GM19397 (cell line): ENCODE measurements around the gene MPL.

Experiments used
- ATAC-seq: cut with Tn5 transposase; IDR thresholded peaks from one replicate; pipeline ENCODE4 v1.9.1; 2021; ENCODE audit warnings: mild to moderate bottlenecking, moderate library complexity; ENCODE audit not compliant: unreplicated experiment

MPL gene

DNA sequence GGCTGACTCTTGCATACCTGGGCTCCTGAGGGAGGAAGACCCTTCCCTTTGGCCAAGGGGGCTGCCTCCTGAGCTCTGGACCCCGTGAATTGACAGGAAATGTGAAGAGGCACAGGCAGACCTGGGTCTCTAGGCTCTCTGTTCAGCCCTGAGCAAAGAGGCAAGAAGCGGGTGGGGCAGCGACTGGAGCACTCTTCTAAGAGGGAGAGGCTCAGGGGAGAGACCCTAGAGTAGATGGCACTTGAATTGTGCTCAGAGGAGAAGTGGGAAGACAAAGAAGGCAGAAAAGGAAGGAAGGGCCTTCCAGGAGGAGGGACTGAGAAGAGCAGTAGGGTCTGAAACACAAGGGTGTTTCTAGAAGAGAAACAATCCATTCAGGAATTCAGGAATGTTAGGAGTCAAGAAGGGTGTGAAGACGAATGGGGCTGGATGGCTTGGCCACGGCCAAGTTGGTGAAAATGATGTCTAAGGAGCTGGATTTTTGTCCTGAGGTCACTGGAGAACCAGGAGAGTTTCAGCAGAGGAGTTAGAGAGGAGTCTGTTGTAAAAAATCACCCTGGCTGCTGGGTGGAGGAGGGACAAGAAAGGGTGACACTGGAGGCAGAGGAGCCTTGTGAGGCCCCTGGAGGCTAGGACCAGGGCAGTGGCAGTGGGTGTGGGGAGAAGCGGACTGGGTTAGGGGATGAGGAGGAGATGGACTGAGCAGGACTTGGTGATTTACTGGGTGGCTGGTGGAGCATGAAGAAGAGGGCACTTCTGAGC lies 31.5 kb upstream of the MPL start:
- ATAC-seq, result no peak

GRCh38 chr1:43306688-43307457 lies 30.7 kb upstream of the MPL start:
- no peak for ATAC-seq

DNA sequence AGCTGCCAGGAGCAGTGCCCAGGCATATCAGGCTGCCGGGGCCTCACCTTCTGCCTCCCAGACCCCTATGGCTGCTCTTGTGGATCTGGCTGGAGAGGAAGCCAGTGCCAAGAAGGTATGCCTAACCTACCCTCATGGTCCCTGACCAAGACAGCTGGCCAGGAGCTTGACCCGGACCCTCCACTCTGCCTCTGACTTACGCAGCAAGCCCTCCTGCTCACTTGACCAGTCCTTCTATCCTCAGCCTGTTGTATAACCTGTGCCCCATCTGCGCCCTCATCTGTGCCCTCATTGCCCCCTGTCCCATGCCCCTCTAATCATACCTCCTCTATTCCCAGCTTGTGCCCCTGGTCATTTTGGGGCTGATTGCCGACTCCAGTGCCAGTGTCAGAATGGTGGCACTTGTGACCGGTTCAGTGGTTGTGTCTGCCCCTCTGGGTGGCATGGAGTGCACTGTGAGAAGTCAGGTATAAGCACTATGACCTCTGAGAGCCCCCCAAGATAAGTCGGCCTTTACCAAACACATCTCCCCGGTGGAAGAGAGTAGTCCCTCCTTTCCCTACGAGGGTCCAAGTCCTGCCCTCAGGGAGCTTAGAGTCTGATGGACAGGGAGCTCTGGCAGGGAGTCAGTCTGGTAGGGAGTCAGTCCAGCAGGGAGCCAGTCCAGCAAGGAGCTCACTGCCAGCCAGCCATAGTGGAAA lies 30.0 kb upstream of the MPL start:
- no peak for ATAC-seq

DNA sequence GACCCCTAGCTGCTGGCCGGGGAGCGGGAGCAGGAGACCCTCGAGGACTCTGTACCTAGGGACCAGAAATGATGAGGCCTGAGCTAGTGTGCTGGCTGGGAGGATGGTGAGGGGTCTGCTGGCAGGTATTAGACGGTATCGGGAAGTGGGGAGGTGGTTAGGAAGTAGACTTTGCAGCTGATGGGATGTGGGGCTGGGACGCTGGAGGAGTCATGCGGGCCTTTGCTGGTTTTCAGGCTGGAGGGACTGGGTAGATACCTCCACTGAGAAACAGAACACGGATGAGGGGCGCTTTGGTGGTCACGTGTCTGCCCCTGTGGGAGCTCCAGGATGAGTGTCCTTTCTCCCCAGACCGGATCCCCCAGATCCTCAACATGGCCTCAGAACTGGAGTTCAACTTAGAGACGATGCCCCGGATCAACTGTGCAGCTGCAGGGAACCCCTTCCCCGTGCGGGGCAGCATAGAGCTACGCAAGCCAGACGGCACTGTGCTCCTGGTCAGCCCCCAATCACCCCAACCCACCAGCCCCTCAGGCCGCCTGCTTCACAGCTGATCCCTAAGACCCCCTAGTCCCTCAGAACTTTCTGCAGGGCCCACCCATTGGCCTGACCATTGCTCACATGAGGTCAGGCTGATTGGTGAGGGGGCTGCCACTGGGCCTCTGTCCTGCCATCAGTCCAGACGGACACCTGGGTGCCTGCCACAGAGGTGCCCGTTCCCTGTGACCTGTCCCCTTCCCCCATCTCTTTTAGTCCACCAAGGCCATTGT lies 28.8 kb upstream of the MPL start:
- no peak for ATAC-seq

GRCh38 chr1:43309405-43310025 lies 28.1 kb upstream of the MPL start:
- ATAC-seq, result no peak

DNA sequence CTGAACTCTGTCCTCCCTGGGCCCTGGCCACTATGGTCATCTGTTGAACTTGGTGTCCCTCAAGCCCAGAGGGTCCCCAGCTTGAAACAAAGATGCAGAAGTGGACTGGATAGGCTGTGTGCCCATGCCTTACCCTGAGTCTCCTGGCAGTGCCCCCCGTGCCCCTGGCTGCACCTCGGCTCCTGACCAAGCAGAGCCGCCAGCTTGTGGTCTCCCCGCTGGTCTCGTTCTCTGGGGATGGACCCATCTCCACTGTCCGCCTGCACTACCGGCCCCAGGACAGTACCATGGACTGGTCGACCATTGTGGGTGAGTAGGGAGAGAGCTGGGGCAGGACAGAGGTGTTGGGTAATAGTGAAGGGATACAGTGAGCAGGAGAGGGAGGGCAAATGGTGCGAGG lies 26.1 kb upstream of the MPL start:
- ATAC-seq, result no peak

DNA sequence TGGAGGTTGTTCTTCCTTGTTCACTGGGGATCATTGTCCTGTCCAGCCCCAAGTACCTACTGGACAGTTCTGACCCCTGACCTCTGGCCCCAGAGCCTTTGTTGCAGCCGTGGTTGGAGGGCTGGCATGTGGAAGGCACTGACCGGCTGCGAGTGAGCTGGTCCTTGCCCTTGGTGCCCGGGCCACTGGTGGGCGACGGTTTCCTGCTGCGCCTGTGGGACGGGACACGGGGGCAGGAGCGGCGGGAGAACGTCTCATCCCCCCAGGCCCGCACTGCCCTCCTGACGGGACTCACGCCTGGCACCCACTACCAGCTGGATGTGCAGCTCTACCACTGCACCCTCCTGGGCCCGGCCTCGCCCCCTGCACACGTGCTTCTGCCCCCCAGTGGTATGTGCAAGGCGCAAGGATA lies 25.4 kb upstream of the MPL start:
- ATAC-seq, result no peak

- no peak for ATAC-seq
These were observed 24.7 kb upstream of the MPL start for GRCh38 chr1:43312663-43313515.

GRCh38 chr1:43313771-43314170 lies 23.8 kb upstream of the MPL start:
- ATAC-seq, result no peak

- ATAC-seq, result no peak
These were observed 23.4 kb upstream of the MPL start for GRCh38 chr1:43314233-43314632.

GRCh38 chr1:43315481-43315880 lies 22.1 kb upstream of the MPL start:
- no peak for ATAC-seq

- no peak for ATAC-seq
These were observed 21.5 kb upstream of the MPL start for GRCh38 chr1:43315963-43316737.

DNA sequence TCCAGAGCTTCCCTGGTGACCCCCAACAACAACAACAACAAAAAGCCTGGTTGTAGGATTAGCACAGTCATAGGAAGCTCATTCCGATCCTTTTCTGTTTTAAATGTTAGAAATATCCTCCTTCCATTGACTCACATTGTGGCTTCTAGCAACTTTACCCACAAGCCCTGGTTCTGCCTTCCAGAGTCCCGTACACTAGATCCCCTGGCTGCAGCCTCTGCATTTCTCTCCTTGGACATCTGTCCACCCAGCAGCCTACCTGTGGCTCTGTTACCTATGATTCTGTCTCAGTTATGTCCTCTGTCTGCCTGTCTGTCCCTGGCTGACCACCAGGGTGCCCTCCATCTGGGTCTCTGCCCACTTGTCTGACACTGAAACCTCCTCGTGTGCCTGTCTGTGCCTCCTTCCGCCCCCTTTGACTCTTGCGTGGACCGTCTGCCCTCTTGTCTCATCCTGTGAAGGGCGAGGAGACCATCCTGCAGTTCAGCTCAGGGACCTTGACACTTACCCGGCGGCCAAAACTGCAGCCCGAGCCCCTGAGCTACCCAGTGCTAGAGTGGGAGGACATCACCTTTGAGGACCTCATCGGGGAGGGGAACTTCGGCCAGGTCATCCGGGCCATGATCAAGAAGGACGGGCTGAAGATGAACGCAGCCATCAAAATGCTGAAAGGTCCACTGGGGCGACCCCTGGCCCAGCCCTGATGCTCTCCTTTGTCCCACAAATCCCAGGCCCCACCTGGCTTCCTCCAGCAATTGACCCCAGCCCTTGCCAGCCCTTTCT lies 20.7 kb upstream of the MPL start:
- no peak for ATAC-seq

DNA sequence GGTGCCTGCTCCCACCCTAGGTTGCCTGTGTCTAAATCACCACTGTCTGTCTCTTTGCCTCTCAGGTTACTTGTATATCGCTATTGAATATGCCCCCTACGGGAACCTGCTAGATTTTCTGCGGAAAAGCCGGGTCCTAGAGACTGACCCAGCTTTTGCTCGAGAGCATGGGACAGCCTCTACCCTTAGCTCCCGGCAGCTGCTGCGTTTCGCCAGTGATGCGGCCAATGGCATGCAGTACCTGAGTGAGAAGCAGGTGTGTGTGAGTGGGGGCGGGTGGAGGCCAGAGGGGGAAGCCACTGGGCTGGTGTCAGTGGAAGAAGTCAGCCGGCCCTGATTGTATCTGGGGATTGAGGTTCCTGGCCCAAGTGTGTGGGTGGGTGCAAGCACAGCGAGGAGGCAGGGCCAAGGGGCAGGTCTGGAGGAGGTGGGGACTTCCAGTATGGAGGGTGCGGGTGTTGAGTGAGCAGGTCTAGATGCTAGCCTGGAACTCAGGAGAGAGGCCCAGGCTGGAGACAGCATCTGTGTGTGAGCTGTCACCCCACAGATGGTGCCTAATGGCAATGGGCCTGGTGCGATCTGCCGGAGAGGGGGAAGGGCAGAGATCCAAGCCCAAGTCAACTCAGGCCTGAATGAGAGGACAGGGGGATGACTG lies 19.7 kb upstream of the MPL start:
- ATAC-seq, result no peak

GRCh38 chr1:43318831-43319230 lies 18.8 kb upstream of the MPL start:
- no peak for ATAC-seq

- no peak for ATAC-seq
These were observed 18.3 kb upstream of the MPL start for GRCh38 chr1:43319288-43319687.

- no peak for ATAC-seq
These were observed 17.9 kb upstream of the MPL start for GRCh38 chr1:43319766-43320165.
